Measurements from ENCODE around the gene ANKRD36B.
"Not testable (repeated sequence)": the region's sequence is repeated elsewhere in the genome, so short reads cannot be mapped to it uniquely, and the experiment has no call there.

ANKRD36B gene

DNA sequence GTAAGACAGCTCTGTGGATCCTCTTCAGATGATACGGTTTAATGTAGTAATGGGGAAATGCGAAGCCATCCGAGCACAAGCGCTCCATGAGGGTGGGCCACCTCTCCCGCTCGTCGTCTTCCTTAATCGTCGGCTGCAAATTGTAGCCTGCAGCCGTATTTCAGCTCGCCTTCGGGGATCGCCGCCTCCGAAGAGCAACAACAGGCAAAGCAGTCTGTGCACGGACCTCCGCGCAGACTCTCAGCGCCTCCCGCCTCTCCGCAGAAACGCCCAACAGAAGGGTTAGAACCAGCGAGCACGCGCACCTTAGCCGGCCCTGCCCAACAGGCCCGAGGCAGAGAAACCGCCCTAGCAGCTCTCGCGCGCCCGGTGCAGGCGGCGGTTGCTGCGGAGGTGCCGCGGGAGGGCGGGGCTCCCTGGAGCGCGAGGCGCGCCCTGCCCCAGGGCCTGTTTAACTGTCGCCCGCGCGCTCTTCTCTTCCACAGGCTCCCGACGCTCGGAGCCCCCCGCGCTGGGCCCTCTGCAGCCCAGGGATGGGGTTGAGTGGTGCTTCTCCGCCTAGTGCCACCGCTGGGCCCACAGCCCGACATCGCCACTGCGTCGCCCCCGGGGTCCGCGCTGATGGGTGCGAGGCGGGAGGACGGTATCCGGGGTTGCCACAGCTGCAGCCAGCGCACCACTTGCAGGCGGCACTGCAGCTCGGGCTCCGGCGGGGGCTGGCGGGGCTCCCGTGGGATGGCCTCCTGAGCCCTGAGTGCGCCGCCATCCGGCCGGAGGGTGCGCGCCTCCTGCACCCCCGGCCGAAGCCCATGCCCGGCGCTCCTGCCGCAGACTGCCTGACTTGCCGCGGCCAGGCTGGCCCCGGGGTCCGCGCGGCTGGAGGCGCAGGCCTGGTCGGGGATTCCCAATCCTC, at the start of gene ANKRD36B:
Gene ANKRD36B (minus strand): TSS at position 280 of the 913 bp plus-strand sequence. CDS start 192 bp downstream, at position 88.
- peak; percentile 83 for DNase-seq

DNA sequence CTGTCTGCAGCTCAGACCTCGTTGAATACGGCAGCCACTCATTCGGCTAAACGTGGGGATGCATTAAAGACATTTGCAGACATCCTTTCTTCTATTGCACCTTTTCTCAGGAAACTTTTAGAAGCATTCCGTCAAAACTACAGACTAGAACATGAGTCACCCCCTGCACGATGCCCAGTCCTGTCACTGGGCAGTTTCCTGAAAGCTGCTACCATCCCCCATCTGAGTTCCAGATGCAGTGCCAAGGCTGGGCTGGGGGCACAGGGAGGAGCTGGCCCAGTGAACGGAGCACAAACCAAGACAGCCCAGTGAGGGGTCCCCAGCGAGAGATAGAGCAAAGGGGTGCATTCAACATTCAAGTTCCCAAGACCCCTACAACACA, 36.4 kb upstream of the ANKRD36B start:
- not testable (repeated sequence) for DNase-seq

DNA sequence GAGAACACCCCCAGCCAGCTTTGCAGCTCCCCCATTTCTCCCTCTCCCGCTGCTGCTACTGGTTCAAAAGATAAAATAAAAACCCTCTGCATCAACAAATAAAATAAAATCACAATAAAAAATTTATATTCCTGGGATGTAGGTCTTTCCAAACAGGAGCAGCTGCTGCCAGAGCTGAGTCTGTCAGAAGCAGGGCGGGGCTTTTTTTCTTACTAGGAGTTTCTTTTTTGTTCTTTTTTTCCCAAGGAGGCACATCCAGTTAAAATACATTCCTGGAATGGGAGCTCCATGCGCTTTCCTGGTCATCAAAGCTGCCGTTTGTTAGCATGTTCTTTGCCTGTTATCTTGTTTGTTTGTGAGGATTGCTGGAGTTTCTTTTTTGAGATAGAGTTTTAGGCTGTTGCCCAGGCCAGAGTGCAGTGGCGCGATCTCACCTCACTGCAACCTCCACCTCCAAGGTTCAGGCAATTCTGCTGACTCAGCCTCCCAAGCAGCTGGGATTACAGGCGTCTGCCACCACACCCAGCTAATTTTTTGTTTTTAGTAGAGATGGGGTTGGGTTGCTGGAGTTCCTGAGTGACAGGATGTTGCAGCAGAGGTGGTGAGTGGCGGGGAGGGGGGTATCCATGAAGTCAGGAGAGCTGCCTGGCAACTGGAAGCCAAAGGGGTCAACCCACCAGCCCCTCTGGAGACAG, 35.8 kb upstream of the ANKRD36B start:
- not testable (repeated sequence) for DNase-seq

DNA sequence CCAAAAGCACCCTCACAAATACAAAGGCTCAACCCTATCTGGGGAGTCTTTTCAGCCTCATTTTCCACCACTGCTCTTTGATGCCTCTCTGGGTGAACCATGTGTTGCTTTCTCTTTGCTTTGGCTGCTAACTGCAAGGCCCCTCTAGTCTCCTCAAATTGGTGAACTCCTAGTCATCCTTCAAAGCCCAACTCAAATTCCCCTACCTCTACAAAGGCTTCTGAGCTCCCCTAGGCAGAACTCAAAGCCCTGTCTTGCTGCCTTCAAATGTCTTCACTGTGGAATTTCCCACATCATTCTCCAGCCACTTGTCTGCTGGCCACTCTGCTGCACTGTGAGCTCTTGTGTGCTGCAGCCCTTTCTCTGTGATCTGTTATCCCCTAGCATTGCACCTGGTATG, 33.3 kb upstream of the ANKRD36B start:
- not testable (repeated sequence) for DNase-seq

DNA sequence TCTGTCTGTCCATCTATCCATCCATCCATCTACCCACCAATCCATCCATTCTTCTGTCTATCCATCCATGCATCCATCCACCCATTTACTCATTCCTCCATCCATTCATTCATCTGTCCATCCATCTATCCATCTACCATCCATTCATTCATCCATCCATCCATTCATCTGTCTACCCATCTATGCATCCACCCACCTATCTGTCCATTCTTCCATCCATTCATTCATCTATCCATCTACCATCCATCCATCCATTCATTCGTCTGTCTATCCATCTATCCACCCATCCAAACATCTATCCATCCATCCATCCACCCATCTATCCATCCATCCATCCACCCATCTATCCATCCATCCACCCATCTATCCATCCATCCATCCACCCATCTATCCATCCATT, 30.8 kb upstream of the ANKRD36B start:
- DNase-seq = not testable (repeated sequence)

DNA sequence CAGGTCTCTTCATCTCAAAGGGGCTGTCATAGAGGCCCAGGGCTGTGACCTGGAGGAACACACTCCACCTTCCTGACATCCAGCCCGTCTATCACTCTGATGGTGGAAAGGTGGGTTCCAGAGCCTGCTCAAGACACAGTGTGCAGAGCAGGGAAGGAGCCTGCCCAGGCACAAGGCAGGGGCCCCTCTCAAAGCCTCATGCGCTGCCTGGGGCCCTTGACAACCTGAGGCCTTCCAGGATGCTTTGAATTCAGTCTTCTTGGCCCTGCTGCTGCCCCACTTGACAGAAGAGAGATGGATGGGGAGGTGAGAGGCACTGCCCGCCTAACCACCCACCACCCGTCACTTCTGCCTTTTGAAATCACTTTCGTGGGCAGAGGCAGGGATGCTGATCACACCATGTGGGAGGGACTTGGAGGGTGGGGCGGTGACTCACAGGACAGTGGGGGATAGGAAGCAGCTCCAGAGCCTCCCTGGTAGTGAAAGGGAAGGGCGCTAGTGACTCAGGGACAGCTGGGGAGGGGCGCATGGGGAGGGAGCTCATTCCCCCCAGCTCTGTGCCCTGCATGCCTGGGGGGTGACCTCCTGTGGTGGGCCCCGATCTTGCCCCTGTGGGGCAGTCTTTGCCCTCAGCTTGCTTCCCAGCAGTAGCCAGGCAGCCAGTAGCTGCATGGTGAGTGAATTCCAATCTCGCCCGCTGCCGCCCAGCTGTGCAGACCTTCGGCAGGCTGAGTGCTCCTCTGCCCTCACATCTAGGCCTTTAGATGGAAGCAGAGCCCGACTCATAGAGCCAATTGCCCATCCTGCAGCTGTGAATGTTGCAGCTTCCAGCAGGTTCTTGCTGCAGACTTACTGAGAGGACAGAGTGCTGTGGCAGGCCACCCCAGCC, 29.5 kb upstream of the ANKRD36B start:
- not testable (repeated sequence) for DNase-seq

DNA sequence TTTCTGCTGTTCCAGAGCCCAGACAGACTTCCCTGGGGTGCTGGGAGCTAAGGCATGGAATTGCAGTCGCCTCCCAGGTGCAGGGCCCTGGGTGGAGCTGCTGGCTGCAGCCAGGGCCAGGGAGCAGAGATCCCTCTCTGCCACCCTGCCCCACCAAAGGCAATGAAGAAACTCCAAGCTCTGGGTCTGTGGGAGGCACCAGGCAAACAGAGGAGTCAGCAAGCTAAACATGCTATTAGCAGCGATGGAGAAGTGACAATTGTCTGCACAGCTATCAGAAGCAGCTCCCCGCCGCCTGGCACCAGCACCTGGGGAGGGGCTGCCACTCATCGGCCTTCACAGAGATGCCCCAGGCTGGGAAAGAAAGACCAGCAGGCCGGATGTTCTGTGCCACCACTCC, 28.2 kb upstream of the ANKRD36B start:
- no peak for DNase-seq

DNA sequence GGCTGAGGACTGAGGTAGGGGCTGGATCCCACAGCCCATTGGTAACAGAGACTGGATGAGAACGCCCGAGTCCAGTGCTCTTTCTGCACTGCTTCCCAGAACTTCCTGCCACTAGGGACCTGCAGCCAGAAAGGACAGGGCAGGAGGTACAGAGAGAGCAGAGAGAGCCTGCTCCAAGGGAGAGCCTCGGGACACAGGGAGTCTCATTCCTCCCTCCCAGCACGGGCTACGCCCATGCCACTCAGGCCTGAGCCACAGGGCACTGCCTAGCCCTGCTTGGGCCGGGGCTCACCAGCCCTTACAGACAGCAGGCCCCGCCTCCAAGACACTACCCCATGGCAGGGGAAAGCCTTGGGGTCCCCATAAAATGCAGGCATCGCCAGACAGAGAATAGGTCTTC, 26.1 kb upstream of the ANKRD36B start:
- DNase-seq = not testable (repeated sequence)

DNA sequence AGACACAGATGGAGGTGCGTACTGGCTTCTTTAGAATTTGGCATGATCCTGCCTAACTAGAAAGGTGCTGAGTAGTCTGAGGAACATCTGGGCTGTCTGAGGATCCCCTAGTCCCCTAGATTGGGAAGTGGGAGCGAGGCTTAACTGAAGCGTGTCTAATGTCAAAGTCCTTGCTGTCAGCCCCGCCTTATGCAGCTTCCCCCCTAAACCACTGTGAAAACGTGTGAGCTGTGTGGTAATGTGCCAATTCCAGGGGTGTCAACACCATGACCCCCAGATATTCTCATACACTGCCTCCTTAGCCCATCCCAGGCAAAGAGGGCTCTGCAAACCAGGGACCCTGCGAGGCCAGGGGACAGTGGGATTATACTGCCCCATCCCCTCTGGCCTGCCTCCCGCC, 22.2 kb upstream of the ANKRD36B start:
- not testable (repeated sequence) for DNase-seq

DNA sequence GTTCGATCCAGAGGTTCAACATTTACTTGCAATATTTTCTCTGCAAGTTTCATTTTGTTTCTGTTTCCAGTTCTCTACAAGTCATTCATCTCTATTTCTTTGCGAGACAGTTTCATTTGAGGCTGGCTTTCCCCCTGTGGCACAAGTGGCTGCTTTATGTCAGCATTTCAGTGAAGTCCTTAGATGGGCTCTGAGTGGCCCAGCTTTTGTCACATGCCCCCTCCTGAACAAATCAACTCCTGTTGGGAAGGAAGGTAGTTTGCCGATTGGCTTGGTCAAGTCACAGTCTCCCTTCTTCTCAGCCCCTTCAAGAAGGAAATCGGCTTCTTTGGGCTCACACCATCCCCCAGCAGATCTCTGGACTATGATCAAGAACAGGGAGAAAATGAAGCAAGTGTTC, 19.1 kb upstream of the ANKRD36B start:
- DNase-seq = not testable (repeated sequence)

DNA sequence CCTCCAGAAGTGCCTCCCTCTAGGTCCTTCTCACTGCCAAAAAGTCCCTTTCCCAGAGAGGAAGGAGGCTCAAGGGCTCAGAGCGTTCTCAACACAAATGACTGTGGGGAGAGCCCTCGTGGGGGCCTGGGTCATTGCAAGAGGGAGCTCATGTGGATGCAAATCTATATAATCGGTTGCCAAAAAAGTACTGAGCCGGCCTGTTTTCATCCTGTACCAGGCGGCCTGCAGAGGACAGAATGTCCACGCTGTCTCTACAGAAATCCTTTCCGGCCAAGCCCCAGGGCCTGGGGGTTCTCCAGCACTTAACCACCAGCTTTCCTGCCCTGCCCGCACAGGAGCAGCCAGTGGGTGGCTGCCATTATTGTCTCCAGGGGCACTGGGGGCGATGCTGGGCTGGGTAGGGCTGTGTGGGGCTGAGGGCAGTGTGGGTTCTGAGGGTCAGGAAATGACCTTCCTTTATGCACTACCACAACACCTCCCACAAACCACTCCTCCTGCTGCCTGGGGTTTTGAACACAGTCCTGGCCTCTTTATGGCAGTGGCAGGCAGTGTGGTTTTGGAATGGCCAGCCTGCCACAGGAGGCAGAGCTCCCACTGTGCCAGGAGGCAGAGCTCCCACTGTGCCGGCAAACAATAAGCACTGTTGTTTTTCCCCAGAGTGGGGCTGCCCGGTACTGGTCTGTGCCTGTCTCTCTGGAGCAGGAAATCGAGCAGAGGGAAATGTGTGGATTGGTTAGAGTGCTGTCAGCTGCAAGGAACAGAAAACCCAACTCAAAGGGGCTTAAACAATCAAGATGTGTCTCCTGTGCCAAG, 16.1 kb upstream of the ANKRD36B start:
- not testable (repeated sequence) for DNase-seq

DNA sequence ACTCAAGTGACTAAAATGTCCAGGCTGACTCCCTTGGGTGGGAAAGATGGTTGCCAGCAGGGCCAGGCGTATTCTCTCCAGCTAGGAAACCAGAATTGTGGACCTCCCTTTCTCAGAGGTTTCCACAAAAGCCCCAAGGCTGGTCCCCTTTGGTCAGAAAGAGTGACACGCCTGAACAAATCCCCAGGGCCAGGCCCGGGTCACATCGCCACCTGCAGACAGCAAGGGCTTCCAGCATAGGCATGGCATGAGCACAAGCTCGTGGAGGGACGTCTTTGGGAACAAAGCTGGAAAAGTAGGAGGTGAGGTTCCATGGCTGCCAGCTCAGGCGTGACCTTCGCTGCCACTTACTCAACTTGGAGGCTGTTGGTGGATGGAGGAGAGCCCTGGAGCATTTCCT, 15.4 kb upstream of the ANKRD36B start:
- DNase-seq = not testable (repeated sequence)

DNA sequence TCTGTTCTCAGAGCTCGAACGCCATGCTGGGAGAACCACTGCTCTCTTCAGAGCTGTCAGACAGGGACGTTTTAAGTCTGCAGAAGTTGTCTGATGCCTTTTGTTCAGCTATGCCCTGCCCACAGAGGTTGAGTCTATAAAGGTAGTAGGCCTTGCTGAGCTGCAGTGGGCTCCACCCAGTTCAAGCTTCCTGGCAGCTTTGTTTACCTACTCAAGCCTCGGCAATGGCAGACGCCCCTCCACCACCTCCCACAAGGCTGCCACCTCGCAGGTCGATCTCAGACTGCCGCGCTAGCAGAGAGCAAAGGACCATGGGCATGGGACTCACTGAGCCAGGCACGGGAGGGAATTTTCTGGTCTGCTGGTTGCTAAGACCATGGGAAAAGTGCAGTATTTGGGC, 11.9 kb upstream of the ANKRD36B start:
- not testable (repeated sequence) for DNase-seq

DNA sequence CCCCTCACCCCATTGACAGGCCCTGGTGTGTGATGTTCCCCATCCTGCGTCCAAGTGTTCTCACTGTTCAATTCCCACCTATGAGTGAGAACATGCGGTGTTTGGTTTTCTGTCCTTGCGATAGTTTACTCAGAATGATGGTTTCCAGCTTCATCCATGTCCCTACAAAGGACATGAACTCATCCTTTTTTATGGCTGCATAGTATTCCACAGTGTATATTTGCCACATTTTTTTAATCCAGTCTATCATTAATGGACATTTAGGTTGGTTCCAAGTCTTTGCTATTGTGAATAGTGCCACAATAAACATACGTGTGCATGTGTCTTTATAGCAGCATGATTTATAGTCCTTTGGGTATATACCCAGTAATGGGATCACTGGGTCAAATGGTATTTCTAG, 6.5 kb upstream of the ANKRD36B start:
- DNase-seq = not testable (repeated sequence)

DNA sequence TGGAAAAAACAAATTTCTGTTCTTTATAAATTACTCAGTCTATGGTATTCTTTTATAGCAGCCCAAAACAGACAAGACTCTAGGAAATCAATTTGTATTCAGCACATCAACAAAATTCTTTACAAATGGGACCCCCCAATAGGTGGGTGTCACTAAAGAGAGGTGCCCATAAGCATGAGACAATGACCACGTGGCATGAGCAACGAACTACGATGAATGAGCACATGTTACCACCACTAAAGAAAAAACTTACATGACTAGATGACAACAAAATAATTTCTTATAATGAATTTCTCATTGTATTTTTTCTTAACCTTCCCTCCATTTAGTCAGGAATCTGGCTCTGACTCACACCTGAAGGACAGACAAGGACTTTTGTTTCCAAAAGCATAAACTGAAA, 3.8 kb upstream of the ANKRD36B start:
- not testable (repeated sequence) for DNase-seq

DNA sequence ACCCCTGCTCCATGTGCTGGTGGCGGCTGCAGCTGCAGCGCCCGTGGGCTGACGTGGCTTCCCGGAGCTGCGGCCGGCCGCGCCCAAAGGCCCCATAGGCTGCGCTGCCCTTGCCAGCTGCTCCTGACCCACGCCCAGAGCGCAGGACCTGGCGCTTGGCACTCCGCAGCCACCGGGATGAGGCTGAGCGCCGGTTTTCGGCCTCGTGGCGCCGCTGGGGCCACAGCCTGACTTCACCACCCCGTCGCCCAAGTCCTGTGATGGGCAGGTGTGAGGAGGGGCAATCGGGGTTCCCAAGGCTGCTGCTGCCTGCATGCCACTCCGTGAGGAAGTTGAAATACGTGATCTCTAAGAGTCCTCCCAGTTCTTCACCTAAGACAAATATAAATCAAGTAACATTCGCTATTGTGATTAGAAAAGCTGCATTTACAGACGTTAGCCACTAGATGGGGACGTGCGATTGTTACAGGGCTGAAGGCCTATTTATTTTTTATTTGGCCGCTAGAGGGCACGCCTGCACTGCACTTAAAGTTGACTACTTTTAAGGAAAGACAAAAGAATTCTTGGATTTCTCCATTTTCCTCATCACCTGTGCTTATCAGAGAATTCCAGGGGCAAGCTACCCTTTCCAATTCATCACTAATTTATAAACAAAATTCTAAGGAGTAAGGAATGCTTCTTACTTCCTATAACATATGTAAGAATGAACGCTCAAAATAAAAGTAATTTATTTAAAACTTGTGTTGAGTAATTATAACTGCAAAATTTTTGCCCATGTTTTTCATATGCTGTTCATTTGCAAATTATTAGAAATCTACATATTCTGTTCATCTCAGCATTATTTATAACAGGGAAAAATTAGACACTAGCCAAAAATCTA, 1.1 kb upstream of the ANKRD36B start:
- peak; percentile 86 for DNase-seq

DNA sequence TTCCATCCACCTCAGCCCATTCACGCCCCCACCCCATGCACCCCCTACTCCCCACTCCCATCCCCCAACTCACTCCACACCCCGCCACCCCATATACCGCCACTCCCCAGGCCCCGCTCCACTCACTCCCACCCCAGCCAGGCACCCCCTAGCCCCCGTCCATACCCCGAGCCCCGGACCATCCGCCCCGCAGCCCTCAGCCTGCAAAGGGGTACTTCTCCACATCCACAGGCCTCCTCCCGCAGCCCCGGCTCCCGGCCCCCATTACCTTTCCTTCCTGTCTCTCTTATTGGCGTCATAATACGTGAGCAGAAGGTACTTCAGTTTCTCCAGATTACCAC, 450 bp downstream of the ANKRD36B start:
- DNase-seq = not testable (repeated sequence)

DNA sequence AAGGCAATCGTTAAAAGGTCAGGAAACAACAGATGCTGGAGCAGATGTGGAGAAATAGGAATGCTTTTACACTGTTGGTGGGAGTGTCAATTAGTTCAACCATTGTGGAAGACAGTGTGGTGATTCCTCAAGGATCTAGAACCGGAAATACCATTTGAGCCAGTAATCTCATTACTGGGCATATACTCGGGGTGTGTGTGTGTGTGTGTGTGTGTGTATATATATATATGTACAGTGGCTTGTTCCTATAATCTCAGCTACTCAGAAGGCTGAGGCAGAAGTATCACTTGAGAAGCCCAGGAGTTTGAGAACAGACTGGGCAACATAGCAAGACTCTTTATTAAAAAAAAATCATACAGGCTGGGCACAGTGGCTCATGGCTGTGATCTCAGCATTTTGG, 24.0 kb downstream of the ANKRD36B start:
- not testable (repeated sequence) for DNase-seq

DNA sequence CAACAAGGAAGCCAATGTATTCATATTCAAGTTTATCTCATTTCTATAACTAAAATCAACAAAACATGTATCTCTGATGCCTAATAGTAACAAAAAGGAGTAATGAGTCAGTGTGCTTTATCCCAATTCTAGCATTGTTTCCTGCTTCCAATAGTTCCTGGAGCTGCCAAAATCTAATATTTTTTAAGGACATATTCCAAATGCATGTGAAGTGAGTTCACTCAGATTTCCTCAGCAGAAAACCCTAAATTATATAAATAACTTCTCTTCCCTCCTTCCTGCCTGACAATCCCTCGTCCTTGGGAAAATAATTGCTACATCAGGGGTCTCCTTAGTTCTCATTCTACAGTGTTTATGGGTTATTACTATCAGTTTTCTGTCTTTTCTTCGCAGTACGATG, 37.3 kb downstream of the ANKRD36B start:
- not testable (repeated sequence) for DNase-seq

DNA sequence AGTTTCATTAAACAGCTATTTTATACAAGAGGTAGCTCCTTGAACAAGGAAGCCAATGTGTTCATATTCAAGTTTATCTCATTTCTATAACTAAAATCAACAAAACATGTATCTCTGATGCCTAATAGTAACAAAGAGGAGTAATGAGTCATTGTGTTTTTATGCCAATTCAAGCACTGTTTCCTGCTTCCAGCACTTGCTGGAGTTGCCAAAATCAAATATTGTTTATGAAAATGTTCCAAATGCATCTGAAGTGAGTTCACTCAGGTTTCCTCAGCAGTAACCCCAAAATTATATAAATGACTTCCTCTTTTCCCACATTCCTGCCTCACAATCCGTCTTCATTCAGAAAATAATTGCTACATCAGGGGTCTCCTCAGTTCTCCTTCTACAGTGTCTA, 39.2 kb downstream of the ANKRD36B start:
- not testable (repeated sequence) for DNase-seq

DNA sequence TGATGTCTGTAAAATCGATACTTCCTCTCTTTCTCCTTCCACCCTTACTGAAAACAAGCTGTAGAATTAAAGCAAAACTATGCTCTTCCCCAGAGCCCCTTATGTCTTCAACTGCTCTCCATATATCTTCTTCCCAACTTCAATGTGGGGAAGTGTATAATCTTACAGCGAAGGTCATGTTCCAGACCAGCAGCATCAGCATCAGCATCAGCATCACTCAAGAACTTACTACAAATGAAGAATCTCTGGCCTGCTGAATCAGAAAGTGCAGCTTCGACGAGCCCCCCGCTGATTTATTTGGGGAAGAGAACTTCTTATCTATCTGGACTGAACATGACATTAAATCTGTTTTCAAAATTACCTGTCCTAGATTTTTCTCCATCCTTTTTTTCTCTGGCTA, 40.6 kb downstream of the ANKRD36B start:
- not testable (repeated sequence) for DNase-seq

Data from activated CD8-positive, alpha-beta memory T cell treated with anti-CD3 and anti-CD28 coated beads for 24 hours (primary cell).